GM12878 (cell line): ENCODE data around the gene CSNK1G3.
"Not testable (repeated sequence)": the region's sequence is repeated elsewhere in the genome, so short reads cannot be mapped to it uniquely, and the experiment has no call there.

Experiments used
- BMI1 ChIP-seq: fragments of 450-650 bp; IDR thresholded peaks from 2 replicates; pipeline ENCODE4 v1.6.1; 2016; ENCODE audit warnings: mild to moderate bottlenecking, moderate library complexity, borderline replicate concordance
- CBX5 ChIP-seq: sonication (generic); IDR thresholded peaks from 2 replicates; pipeline ENCODE4 v1.6.1; 2016; ENCODE audit warnings: low read depth, moderate library complexity, mild to moderate bottlenecking, inconsistent platforms
- CTCF ChIP-seq, 3 experiments: IDR thresholded peaks in 2 of 3; conservative IDR thresholded peaks in 1 of 3; 2 replicates each; pipeline ENCODE4 v1.5.1; 2011; ENCODE audit warnings: low read depth in 3 of 3, low read length in 3 of 3, mild to moderate bottlenecking in 3 of 3, control low read depth in 2 of 3, moderate library complexity in 2 of 3, inconsistent platforms in 1 of 3, mixed read lengths in 1 of 3; ENCODE audit not compliant: control insufficient read depth in 2 of 3, insufficient read depth in 1 of 3; ENCODE audit errors: extremely low read depth in 1 of 3
- JUND ChIP-seq: IDR thresholded peaks from 2 replicates; pipeline ENCODE4 v1.6.1; 2012; ENCODE audit warnings: low read depth, mild to moderate bottlenecking, low read length, improper control_type of control experiment, moderate library complexity
- MXI1 ChIP-seq: fragments of 150-350 bp; IDR thresholded peaks from 2 replicates; pipeline ENCODE4 v1.6.1; 2011; ENCODE audit warnings: low read depth, mild to moderate bottlenecking, inconsistent platforms, low read length, improper control_type of control experiment
- NR2C2 ChIP-seq: IDR thresholded peaks from 2 replicates; pipeline ENCODE4 v1.6.1; 2011; ENCODE audit warnings: borderline replicate concordance, low read depth; ENCODE audit not compliant: control insufficient read depth, insufficient read length
- POLR2A ChIP-seq: IDR thresholded peaks from 2 replicates; pipeline ENCODE4 v1.6.1; 2011; ENCODE audit warnings: low read depth, mild to moderate bottlenecking, low read length
- SIN3A ChIP-seq: IDR thresholded peaks from 2 replicates; pipeline ENCODE4 v1.6.1; 2012; ENCODE audit warnings: low read depth, low read length, improper control_type of control experiment
- SMC3 ChIP-seq: IDR thresholded peaks from 2 replicates; pipeline ENCODE4 v1.6.1; 2011; ENCODE audit warnings: low read length, improper control_type of control experiment, borderline replicate concordance
- SREBF2 ChIP-seq: IDR thresholded peaks from 2 replicates; pipeline ENCODE4 v1.6.1; 2012; ENCODE audit warnings: mild to moderate bottlenecking, low read length
- ZNF592 ChIP-seq: fragments of 450-650 bp; IDR thresholded peaks from 2 replicates; pipeline ENCODE4 v1.6.1; 2017; ENCODE audit warnings: mild to moderate bottlenecking, moderate library complexity
- TF ChIP-seq, protein P1 (sequence below): IDR thresholded peaks from 2 replicates; pipeline ENCODE4 v1.6.1; 2012; ENCODE audit warnings: low read depth, low read length, improper control_type of control experiment
- TF ChIP-seq, protein P2 (sequence below): IDR thresholded peaks from 2 replicates; pipeline ENCODE4 v1.6.1; 2011; ENCODE audit warnings: low read depth, low read length, improper control_type of control experiment, borderline replicate concordance

- TF ChIP-seq POLR2A; SIN3A; MXI1; ZNF592; SREBF2; CBX5; CTCF (IDR thresholded peaks at IDR 0.05 in 2 of 3, conservative IDR thresholded peaks at IDR 0.05 in 1 of 3; ENCODE audit: control insufficient read depth in 2 of 3, extremely low read depth in 1 of 3, insufficient read depth in 1 of 3, low read depth in 3 of 3, low read length in 3 of 3); NR2C2; BMI1; JUND; SMC3: not testable (repeated sequence)
- TF ChIP-seq, protein P1, sequence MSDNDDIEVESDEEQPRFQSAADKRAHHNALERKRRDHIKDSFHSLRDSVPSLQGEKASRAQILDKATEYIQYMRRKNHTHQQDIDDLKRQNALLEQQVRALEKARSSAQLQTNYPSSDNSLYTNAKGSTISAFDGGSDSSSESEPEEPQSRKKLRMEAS, result not testable (repeated sequence)
- TF ChIP-seq, protein P2, sequence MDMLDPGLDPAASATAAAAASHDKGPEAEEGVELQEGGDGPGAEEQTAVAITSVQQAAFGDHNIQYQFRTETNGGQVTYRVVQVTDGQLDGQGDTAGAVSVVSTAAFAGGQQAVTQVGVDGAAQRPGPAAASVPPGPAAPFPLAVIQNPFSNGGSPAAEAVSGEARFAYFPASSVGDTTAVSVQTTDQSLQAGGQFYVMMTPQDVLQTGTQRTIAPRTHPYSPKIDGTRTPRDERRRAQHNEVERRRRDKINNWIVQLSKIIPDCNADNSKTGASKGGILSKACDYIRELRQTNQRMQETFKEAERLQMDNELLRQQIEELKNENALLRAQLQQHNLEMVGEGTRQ, result not testable (repeated sequence)
Observed at GRCh38 chr5:123466839-123467238, 45.1 kb upstream of the CSNK1G3 start.
